Tibial nerve (tissue), 3 donors: ENCODE measurements around the gene SORL1-AS1.

Experiments
- CTCF ChIP-seq, 5 experiments: fragments of 200-600 bp in 3 of 5; fragments of 450-650 bp in 2 of 5; sonication (generic) in 3 of 5; IDR thresholded peaks; one replicate each; pipeline ENCODE4 v1.5.1; 2016 to 2019; ENCODE audit warnings: antibody characterized with exemption in 5 of 5, mild to moderate bottlenecking in 3 of 5, moderate library complexity in 2 of 5
- POLR2A ChIP-seq, 2 donors: fragments of 450-650 bp; IDR thresholded peaks; one replicate each; pipeline ENCODE4 v1.6.1; 2017; ENCODE audit warnings: antibody characterized with exemption in 2 of 2, mild to moderate bottlenecking in 2 of 2, moderate library complexity in 2 of 2

DNA sequence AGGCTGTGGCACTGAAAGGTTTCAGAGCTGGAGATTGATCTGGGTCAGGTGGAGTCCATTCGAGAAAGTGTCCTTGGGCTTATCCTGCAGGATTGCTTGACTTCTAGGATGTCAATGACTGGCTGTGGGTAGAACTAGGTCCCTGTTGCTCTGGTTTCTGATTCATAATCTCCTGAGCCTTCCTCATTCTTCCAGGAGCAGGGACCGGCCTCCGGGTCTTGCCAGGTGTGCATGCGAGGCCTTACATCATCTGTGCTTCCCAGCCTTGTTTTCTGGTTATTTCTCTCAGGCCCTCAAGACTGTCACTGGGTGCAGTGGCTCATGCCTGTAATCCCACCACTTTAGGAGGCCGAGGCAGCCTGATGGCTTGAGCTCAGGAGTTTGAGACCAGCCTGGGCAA is 33.3 kb upstream of the SORL1-AS1 start:
- TF ChIP-seq CTCF (IDR thresholded peaks at IDR 0.05) = no peak
- no peak for TF ChIP-seq POLR2A (IDR thresholded peaks at IDR 0.05)
